ENCODE data around the gene TICAM2.

DNA sequence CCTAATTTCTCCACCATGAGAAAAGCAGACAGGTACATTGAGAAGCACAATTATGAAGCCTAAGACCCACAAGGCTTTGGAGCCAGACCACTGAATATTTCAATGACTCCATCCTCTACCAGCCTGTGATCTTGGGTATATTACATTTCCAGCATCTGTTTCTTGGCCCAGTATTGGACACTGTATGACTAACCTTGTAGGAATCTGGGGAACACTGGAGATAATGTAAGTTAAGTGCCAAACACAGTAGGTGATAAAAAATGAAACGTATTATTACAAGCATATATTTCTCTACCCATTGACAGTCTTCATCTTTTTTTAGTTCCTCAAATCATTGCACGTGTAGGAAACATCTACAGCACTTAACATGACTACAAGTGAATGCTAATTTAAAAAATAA is 29.1 kb downstream of the TICAM2 start:
- TF ChIP-seq, protein P1, sequence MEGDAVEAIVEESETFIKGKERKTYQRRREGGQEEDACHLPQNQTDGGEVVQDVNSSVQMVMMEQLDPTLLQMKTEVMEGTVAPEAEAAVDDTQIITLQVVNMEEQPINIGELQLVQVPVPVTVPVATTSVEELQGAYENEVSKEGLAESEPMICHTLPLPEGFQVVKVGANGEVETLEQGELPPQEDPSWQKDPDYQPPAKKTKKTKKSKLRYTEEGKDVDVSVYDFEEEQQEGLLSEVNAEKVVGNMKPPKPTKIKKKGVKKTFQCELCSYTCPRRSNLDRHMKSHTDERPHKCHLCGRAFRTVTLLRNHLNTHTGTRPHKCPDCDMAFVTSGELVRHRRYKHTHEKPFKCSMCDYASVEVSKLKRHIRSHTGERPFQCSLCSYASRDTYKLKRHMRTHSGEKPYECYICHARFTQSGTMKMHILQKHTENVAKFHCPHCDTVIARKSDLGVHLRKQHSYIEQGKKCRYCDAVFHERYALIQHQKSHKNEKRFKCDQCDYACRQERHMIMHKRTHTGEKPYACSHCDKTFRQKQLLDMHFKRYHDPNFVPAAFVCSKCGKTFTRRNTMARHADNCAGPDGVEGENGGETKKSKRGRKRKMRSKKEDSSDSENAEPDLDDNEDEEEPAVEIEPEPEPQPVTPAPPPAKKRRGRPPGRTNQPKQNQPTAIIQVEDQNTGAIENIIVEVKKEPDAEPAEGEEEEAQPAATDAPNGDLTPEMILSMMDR (IDR thresholded peaks at IDR 0.05; ENCODE audit: insufficient read depth, low read length, poor library complexity, severe bottlenecking): no peak
- TF ChIP-seq EZH2phosphoT487 (conservative IDR thresholded peaks at IDR 0.05; ENCODE audit: low read length): no peak
